ENCODE results near the gene ABCA1.

Gene ABCA1

DNA sequence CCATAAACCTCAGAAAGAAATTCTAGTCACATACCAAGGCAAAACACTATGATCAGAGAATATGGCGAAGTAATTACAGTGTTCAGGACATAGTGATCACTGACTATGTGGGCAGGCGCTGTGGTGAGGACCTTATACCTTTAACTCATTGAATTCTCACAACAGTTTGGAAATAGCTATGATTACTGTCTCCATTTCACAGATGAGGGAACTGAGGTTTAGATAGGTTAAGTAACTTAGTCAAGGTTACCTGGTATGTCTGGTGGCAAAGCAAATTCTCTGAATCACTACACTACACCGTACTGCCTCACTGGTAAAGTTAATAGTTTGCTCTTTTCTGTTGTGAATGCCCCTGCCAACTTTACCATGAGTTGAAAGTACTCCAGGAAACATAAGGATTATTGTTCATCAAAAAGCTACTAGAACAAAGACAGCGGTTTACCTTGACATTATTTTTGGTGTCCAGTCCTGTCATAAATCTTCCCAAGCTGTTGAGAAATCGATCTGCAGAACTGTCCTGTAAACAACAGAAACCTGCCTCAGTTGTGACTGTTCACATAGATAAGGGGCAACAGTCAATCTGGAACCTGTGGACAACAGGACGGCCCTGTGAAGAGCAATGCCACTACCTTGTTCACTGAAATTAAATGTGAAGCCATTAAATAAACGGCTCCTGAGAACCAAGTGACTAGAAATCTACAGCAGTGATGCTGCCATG is 127.7 kb downstream of the ABCA1 start:
- DNase-seq (ENCODE audit: low read depth in 4 of 4, low spot score in 1 of 4): no peak

GRCh38 chr9:104798209-104798995 is 129.6 kb downstream of the ABCA1 start:
- DNase-seq (ENCODE audit: low read depth in 4 of 4, low spot score in 1 of 4): no peak

- DNase-seq (ENCODE audit: low read depth in 4 of 4, low spot score in 1 of 4): no peak
These were observed 132.1 kb downstream of the ABCA1 start for GRCh38 chr9:104795857-104796256.

GRCh38 chr9:104795082-104795481 is 132.9 kb downstream of the ABCA1 start:
- no peak for DNase-seq (ENCODE audit: low read depth in 4 of 4, low spot score in 1 of 4)

- no peak for DNase-seq (ENCODE audit: low read depth in 4 of 4, low spot score in 1 of 4)
These were observed 133.9 kb downstream of the ABCA1 start for GRCh38 chr9:104794070-104794469.

DNA sequence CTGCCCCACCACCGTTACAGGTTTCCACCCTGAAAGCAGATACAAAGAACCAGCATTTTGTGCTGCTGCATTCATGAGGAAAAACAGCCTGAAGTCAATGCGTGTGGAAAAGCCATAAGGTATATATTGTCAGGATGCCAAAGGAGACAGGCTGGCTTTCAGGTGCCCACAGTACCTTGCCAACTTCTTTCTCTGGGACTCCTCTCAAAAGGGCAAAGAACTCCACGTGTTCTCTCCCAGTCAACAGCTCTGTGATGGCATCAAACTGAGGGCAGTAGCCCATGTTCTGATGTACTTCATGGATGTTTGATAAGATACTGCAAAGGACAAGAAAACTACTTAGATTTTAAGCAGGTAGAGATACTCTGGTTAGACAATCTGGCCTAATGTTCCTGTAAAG is 139.7 kb downstream of the ABCA1 start:
- no peak for DNase-seq (ENCODE audit: low read depth in 4 of 4, low spot score in 1 of 4)

DNA sequence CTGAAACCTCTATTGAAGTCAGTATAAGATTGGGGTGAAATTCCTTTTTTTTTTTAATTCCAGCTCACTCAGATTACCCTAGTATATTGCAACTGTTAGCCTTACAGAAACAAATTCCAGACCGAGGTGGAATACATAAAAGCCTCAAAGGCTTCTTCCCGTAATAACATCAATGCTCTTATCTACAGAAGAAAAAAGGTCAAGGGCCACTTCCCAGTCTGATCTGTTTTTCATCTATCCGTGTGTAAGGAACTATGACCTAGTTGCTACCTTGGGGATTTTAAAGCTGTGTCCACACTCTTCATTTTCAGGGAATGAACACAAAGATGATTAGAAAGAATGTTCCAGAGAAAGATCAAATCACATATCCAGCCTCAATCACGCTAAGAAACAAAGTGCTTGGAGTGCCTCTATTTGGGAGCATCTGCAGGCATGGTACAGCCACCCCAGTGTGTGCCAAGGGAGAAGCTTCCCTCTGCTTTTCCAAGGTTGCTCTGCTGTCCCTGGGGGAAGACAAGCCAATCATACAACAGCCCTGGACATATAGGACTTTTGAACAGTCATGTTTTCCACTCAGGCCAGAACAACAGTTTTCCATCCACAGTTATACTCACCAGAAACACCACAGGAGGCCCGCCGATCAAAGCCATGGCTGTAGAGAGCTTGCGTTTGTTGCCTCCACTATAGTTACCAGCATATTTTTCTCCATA is 140.5 kb downstream of the ABCA1 start:
- DNase-seq (ENCODE audit: low read depth in 4 of 4, low spot score in 1 of 4): no peak

GRCh38 chr9:104786293-104786692 is 141.7 kb downstream of the ABCA1 start:
- DNase-seq (ENCODE audit: low read depth in 4 of 4, low spot score in 1 of 4): no peak

DNA sequence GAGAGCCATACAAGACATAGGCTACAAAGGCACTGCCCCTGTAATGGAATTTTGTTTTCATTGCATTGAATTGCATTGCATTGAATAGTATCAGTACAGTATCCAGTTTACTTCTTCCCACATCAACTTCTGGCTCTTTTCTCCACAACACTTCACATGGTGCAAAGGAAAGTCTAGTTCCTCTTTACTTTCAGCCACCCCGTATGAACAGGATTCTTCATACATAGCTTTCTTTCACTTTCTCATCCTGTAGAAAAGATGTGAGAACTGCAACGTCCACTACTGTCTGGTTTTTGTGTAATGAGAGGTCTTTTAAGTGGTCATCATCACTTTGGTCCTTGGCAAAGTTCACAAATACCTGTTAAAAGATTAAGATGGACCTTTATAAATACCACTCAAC is 143.9 kb downstream of the ABCA1 start:
- DNase-seq (ENCODE audit: low read depth in 4 of 4, low spot score in 1 of 4): no peak

GRCh38 chr9:104783588-104783987 is 144.4 kb downstream of the ABCA1 start:
- DNase-seq (ENCODE audit: low read depth in 4 of 4, low spot score in 1 of 4): no peak

- no peak for DNase-seq (ENCODE audit: low read depth in 4 of 4, low spot score in 1 of 4)
These were observed 147.1 kb downstream of the ABCA1 start for GRCh38 chr9:104780796-104781395.

GRCh38 chr9:104779946-104780535 is 147.9 kb downstream of the ABCA1 start:
- no peak for DNase-seq (ENCODE audit: low read depth in 4 of 4, low spot score in 1 of 4)

DNA sequence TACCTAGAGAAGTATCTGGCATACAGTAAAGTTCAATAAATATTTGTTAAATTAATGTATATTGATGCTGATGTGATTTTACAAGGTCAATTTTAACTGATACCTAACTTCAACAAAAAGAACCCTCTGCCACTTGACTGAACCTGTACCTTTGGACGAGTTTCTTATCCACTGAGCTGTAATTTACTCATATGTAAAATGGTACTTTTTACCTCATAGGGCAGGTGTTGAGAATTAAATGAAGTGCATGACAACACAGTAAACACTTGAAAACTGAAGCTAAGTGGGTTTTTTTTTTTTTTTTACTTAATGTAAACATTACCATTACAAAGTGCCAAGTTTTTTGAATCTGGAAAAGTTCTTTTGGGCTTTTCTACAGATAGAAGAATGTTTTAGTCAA is 148.6 kb downstream of the ABCA1 start:
- no peak for DNase-seq (ENCODE audit: low read depth in 4 of 4, low spot score in 1 of 4)

GRCh38 chr9:104778802-104779201 is 149.2 kb downstream of the ABCA1 start:
- DNase-seq (ENCODE audit: low read depth in 4 of 4, low spot score in 1 of 4): no peak

GRCh38 chr9:104776797-104777196 is 151.2 kb downstream of the ABCA1 start:
- no peak for DNase-seq (ENCODE audit: low read depth in 4 of 4, low spot score in 1 of 4)

GRCh38 chr9:104775976-104776375 is 152.0 kb downstream of the ABCA1 start:
- DNase-seq (ENCODE audit: low read depth in 4 of 4, low spot score in 1 of 4): no peak

- DNase-seq (ENCODE audit: low read depth in 4 of 4, low spot score in 1 of 4): no peak
These were observed 152.4 kb downstream of the ABCA1 start for GRCh38 chr9:104775574-104775936.

DNA sequence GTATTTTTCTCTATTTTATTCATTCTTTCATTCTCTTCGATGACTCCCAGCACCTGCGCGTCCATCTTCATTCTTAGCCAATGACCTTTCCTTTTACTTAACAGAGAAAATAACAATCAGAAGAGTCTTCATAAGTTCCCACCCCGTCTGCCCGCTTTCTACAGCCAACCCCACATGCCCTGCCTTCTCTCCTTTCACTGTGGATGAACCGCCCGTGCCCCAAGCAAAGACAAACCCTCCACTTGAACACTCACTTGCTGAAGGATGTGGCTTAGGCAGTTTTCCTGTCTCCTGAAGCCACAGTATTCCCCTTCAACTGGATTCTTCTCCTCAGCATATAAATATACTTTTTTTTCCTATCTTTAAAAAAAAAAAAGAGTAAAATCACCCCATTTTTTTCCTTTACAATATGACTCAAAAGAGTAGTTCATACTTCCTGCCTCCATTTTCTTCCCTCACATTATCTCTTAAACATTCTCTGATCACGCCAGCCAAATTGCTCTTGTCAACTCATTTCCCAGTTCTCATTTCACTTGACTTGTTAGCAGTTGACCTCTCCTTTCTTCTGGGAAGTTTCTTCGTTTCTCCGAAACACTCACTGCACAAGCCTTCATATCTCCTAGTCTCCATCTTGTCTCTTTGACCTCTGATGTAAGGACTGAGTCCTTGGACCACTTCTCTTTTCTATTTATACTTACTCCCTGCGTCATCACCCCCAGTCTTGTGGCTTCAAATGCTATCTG is 153.0 kb downstream of the ABCA1 start:
- DNase-seq (ENCODE audit: low read depth in 4 of 4, low spot score in 1 of 4): no peak

DNA sequence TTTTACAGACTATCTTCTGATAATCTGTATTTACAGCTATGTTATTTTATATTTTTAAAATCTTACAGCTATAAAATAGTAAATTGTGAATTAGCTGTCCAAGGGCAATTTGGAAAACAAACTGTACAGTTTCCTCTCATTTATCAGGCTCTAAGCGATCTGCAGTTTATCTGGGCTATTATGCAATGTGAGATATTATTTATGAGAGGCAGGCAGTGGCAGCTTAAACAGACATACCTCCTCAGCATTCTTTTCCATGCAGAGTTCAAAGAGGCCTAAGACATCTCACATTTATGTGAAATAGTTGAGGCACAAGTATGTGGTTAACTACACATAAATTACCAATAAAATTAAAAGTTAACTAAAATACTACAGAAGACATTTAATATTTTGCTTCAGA is 153.8 kb downstream of the ABCA1 start:
- DNase-seq (ENCODE audit: low read depth in 4 of 4, low spot score in 1 of 4): no peak

- DNase-seq (ENCODE audit: low read depth in 4 of 4, low spot score in 1 of 4): no peak
These were observed 155.0 kb downstream of the ABCA1 start for GRCh38 chr9:104772714-104773510.
